Measurements from ENCODE around the gene APBA1. TPM values are rescaled to one million over a fixed set of nuclear protein-coding genes. Genes with fewer than 3 reads are reported as not detected.

APBA1 gene
- total and polyA plus RNA-seq, 11 donors, result 0.61 to 6.2 (median 2.2) TPM

DNA sequence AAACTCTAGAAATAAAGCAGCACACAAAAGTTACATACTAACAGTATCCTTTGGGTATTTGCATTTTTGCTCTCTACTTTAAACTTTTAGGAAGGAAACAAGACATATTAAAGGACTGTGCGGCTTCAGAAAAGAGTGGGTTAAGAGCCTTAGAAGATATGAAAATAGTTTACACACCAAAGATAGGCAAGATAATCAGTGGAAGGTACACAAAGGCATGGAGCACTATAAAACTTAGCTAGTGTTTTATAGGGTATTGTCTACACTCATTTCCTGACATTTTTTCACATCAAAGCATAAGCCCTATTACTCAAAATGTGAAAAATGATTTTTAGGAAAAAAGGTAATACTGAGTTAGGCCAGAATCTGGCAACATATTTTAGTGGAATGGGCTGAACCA lies 43.7 kb upstream of the APBA1 start:
- H3K36me3 ChIP-seq, result peaks cover 0 to 75% (median 42%) of the 10 kb centered on the region in 9 donors
- intact Hi-C loops (cut with DNase I), result no loop called here
- no peak for ATAC-seq

GRCh38 chr9:69715096-69715495 lies 42.9 kb upstream of the APBA1 start:
- TF ChIP-seq POLR2A (IDR thresholded peaks at IDR 0.05), result no peak
- TF ChIP-seq, protein P1, sequence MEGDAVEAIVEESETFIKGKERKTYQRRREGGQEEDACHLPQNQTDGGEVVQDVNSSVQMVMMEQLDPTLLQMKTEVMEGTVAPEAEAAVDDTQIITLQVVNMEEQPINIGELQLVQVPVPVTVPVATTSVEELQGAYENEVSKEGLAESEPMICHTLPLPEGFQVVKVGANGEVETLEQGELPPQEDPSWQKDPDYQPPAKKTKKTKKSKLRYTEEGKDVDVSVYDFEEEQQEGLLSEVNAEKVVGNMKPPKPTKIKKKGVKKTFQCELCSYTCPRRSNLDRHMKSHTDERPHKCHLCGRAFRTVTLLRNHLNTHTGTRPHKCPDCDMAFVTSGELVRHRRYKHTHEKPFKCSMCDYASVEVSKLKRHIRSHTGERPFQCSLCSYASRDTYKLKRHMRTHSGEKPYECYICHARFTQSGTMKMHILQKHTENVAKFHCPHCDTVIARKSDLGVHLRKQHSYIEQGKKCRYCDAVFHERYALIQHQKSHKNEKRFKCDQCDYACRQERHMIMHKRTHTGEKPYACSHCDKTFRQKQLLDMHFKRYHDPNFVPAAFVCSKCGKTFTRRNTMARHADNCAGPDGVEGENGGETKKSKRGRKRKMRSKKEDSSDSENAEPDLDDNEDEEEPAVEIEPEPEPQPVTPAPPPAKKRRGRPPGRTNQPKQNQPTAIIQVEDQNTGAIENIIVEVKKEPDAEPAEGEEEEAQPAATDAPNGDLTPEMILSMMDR (IDR thresholded peaks at IDR 0.05), result no peak
- no peak for DNase-seq
- H3K9me3 ChIP-seq, result no peaks in the 10 kb centered on the region
- no peak for ATAC-seq
- intact Hi-C loops (cut with DNase I), result no loop called here
- peaks cover 0 to 81% (median 42%) of the 10 kb centered on the region in 9 donors for H3K36me3 ChIP-seq
- no peak overlapping the region for H3K4me3 ChIP-seq
- WGBS, 4 donors, result 94 to 98% (median 96%) methylated on average over 3 of the region's 3 CpGs
- no peaks in the 10 kb centered on the region for H3K4me1 ChIP-seq
- H3K27me3 ChIP-seq, result no peaks in the 10 kb centered on the region
- H3K27ac ChIP-seq, result no peak overlapping the region

More for the DNA sequence above, 43.7 kb upstream of the APBA1 start:
- Histone ChIP-seq H3K4me3 (no peak overlapping the region), H3K9me3 (peaks cover 0 to 4% (median 0%) of the 10 kb centered on the region in 12 donors), H3K27me3 (no peaks in the 10 kb centered on the region), H3K27ac (no peak overlapping the region), H3K4me1 (no peaks in the 10 kb centered on the region)
- DNase-seq, result no peak
- TF ChIP-seq, protein P1 (IDR thresholded peaks at IDR 0.05), result no peak
- TF ChIP-seq POLR2A (IDR thresholded peaks at IDR 0.05), result no peak
- 93 to 100% (median 97%) methylated on average over 1 of the region's 1 CpG for WGBS, 4 donors

DNA sequence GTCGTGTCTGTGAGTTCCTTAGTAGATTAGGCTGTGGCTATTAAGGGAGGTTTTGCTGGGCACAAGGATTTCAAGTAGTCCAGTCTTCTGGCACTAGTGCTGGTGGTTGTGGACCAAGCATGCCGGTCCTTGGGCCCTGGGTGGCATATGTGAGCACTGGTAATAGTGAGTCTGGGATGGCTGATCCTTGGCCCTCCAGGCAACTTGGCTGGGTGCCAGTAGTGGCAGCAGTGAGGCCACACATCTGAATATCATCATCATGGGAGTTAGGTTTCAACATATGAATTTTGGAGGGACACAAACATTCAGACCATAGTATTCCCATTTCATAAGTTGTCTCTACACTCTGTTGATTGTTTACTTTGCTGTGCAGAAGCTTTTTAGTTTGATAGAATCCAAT lies 25.3 kb upstream of the APBA1 start:
- Histone ChIP-seq H3K36me3 (no peaks in the 10 kb centered on the region), H3K9me3 (peaks cover 0 to 66% (median 32%) of the 10 kb centered on the region in 12 donors), H3K27me3 (no peaks in the 10 kb centered on the region), H3K4me3 (no peak overlapping the region), H3K4me1 (no peaks in the 10 kb centered on the region), H3K27ac (no peak overlapping the region)
- ATAC-seq (no peak), DNase-seq (peak in 1 of 5 donors; percentile 9)
- 89 to 94% (median 91%) methylated on average over 2 of the region's 2 CpGs for WGBS, 4 donors
- intact Hi-C loops (cut with DNase I), result no loop called here
- TF ChIP-seq, protein P1 (IDR thresholded peaks at IDR 0.05), result no peak
- no peak for TF ChIP-seq POLR2A (IDR thresholded peaks at IDR 0.05)

DNA sequence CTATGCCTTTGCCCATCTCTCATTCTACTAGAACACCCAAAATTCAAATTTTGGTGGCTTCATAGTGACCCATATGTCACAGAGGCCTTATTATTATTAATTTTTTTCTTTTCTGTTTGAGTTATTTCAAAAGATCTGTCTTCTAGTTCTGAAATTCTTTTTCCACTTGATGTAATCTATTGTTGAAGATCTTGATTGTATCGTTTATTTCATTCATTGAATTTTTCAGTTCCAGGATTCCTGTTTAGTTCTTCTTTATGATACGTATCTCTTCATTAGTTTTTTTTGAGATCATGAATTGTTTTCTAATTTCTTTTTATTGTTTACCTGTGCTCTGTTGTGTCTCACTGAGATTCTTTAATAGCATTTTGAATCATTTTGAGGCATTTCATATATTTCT lies 24.6 kb upstream of the APBA1 start:
- DNase-seq (no peak), ATAC-seq (no peak)
- intact Hi-C loops (cut with DNase I), result no loop called here
- Histone ChIP-seq H3K27me3 (no peaks in the 10 kb centered on the region), H3K4me1 (no peaks in the 10 kb centered on the region), H3K9me3 (peaks cover 0 to 60% (median 29%) of the 10 kb centered on the region in 12 donors), H3K36me3 (no peaks in the 10 kb centered on the region), H3K27ac (no peak overlapping the region), H3K4me3 (no peak overlapping the region)
- no peak for TF ChIP-seq POLR2A (IDR thresholded peaks at IDR 0.05)
- TF ChIP-seq, protein P1 (IDR thresholded peaks at IDR 0.05), result no peak
- 90 to 95% (median 93%) methylated on average over 2 of the region's 2 CpGs for WGBS, 4 donors

All from heart left ventricle (tissue), 16 donors.